ENCODE measurements around the gene UBL4A. TPM values are rescaled to one million over a fixed set of nuclear protein-coding genes. Genes with fewer than 3 reads are reported as not detected.
A peak's percentile ranks its signal among the peaks of the same experiment; 100 is the strongest.
"Not testable (repeated sequence)": the region's sequence is repeated elsewhere in the genome, so short reads cannot be mapped to it uniquely, and the experiment has no call there.

Gene UBL4A
- total RNA-seq, 1 experiment from 2014 or later = 54.3 TPM

- no peak for DNase-seq (ENCODE audit: low read depth)
Measured at GRCh38 chrX:154508384-154508745, 21.9 kb upstream of the UBL4A start.

- no peak for DNase-seq (ENCODE audit: low read depth)
Measured at GRCh38 chrX:154507673-154508383, 21.4 kb upstream of the UBL4A start.

GRCh38 chrX:154506483-154507332, 20.3 kb upstream of the UBL4A start:
- no peak for DNase-seq (ENCODE audit: low read depth)

- peak; percentile 48 for DNase-seq (ENCODE audit: low read depth)
Measured at GRCh38 chrX:154505734-154506133, 19.3 kb upstream of the UBL4A start.

- DNase-seq (ENCODE audit: low read depth) = no peak
Measured at GRCh38 chrX:154502989-154503388, 16.6 kb upstream of the UBL4A start.

- no peak for DNase-seq (ENCODE audit: low read depth)
Measured at GRCh38 chrX:154502098-154502497, 15.7 kb upstream of the UBL4A start.

- not testable (repeated sequence) for DNase-seq (ENCODE audit: low read depth)
Measured at GRCh38 chrX:154501423-154501822, 15.0 kb upstream of the UBL4A start.

- not testable (repeated sequence) for DNase-seq (ENCODE audit: low read depth)
Measured at GRCh38 chrX:154496591-154497137, 10.2 kb upstream of the UBL4A start.

GRCh38 chrX:154495472-154495922, 9.1 kb upstream of the UBL4A start:
- DNase-seq (ENCODE audit: low read depth) = no peak

GRCh38 chrX:154494715-154495114, 8.3 kb upstream of the UBL4A start:
- DNase-seq (ENCODE audit: low read depth) = no peak

GRCh38 chrX:154490414-154491083, 4.1 kb upstream of the UBL4A start, which contains the start of gene SLC10A3:
TSS of gene SLC10A3 (minus strand) at chrX:154490629. CDS start at chrX:154488940, 1,689 bp downstream.
- peak; percentile 95 for DNase-seq (ENCODE audit: low read depth)

- peak; percentile 69 for DNase-seq (ENCODE audit: low read depth)
Measured at GRCh38 chrX:154490021-154490413, 3.6 kb upstream of the UBL4A start.

- no peak for DNase-seq (ENCODE audit: low read depth)
Measured at GRCh38 chrX:154489182-154489581, 2.8 kb upstream of the UBL4A start.

GRCh38 chrX:154488336-154489075, 2.1 kb upstream of the UBL4A start:
- no peak for DNase-seq (ENCODE audit: low read depth)

GRCh38 chrX:154487518-154488290, 1.3 kb upstream of the UBL4A start:
- no peak for DNase-seq (ENCODE audit: low read depth)

- peak; percentile 15 for DNase-seq (ENCODE audit: low read depth)
Measured at GRCh38 chrX:154486052-154486395, 391 bp downstream of the UBL4A start.

- DNase-seq (ENCODE audit: low read depth) = no peak
Measured at GRCh38 chrX:154485150-154486051, 1.0 kb downstream of the UBL4A start.

- no peak for DNase-seq (ENCODE audit: low read depth)
Measured at GRCh38 chrX:154484255-154485149, 1.9 kb downstream of the UBL4A start.

- DNase-seq (ENCODE audit: low read depth) = no peak
Measured at GRCh38 chrX:154483325-154483724, 3.1 kb downstream of the UBL4A start.

Data from Daoy (cell line).